ENCODE results near the gene CRY2.

The CRY2 gene

DNA sequence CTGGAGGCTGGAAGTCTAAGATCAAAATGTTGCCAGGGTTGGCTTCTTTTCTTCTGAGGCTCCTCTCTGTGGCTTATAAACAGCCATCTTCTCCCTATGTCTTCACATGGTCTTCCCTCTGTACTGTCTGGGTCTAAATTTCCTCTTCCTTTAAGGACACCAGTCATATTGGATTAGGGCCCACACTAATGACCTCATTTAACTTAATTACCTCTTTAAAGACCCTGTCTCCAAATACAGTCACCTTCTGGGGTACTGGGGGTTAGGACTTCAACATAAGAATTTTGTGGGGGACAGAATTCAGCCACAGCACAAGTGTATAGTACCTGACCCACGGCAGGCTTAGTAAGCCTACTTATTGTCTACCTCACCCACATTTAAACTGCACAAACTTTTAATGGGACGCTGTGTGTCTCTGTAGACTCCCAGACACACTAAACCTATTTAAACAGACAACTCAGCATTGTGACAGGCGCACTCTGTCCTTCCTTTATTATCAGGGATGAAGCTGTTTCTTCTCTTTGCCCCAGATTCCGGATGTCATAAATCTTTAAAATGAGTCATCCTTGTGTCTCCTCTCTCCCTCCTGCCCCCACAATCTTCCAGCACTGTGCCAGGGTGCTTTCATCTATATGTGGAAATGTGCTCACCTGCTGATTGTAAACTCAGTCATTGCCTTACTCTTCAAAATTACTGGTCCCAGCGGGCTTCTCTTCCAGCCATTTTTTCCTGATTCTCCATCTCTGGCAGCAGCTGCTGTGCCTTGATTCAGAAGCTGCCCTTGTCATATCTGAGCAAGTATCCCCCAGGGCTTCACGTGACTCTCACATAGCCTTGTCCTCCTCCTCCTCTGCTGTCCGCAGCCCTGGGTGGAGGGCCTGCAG, 32.8 kb downstream of the CRY2 start:
- DNase-seq, result no peak

GRCh38 chr11:45880772-45881570, 33.7 kb downstream of the CRY2 start:
- DNase-seq, result no peak

- no peak for DNase-seq
These were observed 34.6 kb downstream of the CRY2 start for GRCh38 chr11:45881708-45882368.

DNA sequence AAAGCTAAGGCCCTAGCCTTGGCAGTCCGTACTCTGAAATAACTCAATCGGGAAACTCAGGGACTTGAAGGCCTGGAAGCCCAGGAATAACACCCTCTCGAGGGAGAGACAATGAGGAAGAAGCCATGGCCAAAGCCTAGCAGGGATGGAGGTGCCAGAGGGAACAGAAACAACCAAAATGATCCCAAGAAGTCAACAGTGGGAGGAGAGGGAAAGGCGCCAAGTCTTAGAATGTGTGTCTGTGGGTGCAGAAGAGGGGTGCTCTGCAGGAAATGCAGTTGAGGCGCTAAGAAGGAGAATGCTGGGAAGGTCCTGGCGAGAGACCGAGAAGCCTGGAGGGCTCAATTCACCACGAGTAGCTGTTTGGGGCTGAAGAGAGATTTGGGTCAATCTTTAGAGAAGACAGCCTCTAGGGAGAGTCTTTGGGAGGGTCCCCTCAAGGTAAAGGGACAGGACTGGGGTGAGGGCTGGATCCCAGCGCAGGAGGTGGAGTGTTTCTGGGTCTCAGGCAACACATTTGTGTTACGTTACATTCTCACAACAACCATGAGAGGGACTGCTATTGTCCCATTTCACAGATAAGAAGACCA, 37.4 kb downstream of the CRY2 start:
- no peak for DNase-seq

GRCh38 chr11:45885274-45885920, 38.1 kb downstream of the CRY2 start, which contains the start of gene MAPK8IP1:
Gene MAPK8IP1, plus strand, starts transcription at chr11:45885651. Its CDS starts 170 bp downstream, at chr11:45885821.
- DNase-seq, result peak; percentile 5

DNA sequence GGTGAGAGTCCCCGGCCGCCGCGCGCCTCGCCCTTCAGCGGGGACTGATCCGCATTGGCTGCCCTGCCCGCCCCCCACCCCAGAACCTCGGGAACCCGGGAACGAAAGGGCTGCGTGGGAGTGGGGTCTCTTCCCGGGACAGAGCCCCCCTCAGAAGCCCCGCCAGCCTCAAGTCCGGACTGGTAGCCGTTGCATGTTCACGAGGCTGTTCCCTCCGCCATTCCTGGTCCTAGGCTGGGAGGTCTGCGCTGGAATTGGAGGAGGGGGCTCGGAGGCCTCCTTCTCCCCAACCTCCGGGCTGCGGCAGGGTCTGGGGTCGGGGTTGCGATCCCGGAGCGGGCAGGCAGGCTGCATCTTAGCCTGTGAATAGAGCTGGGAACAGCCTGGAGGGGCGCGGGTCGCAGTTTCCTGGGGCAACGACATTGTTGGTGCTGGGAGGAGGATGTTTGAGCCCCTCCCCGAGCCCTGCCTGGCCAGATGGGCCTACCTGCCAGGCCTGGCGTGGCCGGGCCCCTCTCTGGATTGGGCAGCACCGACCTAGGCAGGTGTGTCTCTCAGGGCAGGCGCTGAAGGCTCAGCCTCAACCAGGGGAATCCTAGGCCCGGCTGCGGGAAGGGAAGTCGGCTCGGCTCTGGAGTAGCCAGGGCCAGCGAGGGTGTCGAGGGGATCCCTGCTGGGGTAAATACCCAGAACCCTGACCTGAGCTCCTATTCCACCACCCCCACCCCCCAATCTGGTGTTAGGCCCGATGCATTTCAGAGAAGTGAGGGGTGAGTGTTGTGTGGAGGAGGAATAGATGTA, 38.8 kb downstream of the CRY2 start:
- DNase-seq, result no peak

- no peak for DNase-seq
These were observed 39.7 kb downstream of the CRY2 start for GRCh38 chr11:45886816-45887520.

DNA sequence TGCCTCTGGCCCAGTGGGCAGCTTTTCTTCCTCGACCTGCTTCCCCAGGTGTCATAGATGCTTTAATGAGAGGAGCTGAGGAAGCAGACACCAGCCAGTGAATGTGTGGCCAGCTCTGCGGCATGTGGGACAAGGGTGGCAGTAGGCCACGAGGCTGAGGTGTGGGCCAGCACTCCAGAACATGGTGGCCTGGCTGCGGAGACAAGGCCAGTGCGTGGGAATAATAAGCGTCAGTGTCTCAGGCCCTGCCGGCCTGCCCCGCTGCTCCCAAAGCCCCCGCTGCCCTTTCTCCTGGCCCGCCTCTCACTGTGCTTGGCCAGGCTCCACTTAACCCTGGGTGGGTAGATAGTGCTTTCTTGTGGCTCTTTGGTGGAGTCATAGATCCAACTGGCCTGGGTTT, 40.3 kb downstream of the CRY2 start:
- DNase-seq, result no peak

DNA sequence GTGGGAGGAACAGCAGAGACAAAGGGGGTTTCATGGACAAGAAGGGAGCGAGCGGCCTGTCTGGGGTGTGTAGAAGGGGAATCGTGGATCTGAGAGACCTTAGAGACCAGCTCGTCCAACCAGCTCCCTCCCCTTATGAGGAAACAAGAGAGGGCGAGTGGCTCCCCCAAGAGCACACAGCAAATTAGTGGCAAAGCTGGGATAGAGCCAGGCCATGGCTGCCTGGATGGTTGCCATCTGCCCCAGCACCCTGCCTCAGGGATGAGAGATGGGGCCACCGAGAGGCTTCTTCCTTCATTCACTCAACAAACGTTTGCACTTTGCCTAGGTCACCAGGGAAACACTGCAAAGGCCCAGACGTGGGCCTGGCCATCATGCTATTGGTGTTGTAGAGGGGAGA, 42.3 kb downstream of the CRY2 start:
- no peak for DNase-seq

GRCh38 chr11:45889966-45890365, 42.7 kb downstream of the CRY2 start:
- no peak for DNase-seq

- DNase-seq, result no peak
These were observed 43.7 kb downstream of the CRY2 start for GRCh38 chr11:45890886-45891550.

DNA sequence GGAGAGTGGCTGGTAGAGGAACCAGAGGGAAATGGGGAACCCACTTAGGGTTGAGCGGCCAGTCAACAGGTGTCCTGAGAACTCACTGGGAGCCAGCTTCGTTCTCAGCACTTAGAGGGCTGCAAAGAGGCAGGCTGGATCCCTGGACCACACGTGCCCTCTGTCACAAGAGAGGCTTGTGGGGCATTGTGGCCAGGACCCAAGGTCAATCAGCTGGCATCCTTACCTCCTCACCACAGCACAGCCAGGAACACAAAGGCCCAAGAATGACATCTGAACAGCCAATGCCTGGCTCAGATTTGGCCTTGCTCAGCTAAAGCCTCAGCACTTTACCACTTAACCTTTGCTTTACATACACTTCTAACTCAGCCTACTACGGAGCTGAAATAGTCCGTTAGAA, 45.6 kb downstream of the CRY2 start:
- DNase-seq, result no peak

GRCh38 chr11:45894555-45895247, 47.4 kb downstream of the CRY2 start:
- no peak for DNase-seq

DNA sequence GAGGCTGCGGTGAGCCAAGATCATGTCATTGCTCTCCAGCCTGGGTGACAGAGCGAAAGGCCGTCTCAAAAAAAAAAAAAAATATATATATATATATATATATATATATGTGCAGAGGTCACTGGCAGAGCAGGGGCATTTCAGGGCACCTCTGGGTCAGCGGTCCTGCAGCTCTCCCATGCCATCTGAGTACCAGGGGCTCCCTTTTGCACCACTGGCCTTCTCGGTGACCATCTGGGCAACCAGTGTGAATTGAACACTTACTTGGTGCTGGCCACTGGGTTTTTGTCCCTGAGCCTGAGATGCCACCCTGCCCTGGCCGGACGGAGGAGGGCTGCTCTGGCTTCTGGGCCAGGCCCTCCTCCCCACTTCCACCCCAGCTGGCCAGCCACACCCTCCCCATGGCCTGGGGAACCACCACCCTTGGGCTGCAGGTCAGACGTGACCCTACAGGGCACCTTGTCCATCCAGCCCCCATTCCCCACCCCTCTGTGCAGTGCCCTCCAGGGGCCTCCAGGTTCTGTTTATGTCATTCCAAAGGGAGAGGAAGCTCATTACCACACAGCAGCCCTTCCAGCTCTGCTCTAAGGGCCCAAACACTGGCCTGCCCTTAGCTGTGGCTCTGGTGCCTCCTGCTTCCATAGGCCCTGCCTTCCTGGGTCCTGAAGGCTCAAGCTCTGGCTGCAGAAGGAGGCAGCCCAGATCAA, 48.4 kb downstream of the CRY2 start:
- DNase-seq, result no peak

- no peak for DNase-seq
These were observed 49.2 kb downstream of the CRY2 start for GRCh38 chr11:45896422-45896984.

DNA sequence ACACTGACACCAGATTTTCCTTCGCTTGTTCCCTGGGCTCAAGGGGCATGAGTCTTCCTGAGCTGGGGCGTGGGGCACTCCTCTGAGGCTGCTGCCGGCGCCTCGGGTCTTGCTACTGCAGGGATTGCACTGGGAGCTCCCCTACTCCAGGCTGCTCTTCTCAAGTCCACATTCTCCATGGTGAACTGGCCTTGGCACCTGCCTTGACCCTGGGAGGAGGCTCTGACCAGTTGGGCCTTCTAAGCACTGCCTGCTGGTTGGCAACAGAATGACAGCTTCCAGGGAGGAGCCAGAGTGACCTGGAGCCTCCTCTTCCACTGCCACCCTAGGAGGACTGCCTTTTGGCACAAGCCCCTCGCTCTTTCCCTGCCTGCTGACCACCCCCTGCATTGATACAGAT, 50.3 kb downstream of the CRY2 start:
- no peak for DNase-seq

DNA sequence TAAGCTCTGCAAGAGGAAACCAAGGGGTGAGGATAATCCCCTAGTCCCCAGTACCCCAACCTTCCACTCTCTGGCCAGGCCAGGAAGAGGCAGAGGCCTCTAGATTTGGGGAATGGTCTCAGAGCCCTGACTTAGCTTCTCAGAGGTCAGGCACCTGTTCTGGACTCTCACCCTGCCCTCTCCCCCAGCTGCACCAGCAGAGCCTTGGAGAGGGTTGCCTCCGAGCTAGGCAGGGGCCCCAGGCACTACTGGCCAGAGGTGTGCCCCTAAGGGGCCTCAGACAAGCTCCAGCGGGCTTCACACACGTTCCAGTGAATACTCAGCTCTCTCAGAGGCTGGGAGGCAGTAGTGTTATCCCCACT, 51.8 kb downstream of the CRY2 start:
- DNase-seq, result no peak

DNA sequence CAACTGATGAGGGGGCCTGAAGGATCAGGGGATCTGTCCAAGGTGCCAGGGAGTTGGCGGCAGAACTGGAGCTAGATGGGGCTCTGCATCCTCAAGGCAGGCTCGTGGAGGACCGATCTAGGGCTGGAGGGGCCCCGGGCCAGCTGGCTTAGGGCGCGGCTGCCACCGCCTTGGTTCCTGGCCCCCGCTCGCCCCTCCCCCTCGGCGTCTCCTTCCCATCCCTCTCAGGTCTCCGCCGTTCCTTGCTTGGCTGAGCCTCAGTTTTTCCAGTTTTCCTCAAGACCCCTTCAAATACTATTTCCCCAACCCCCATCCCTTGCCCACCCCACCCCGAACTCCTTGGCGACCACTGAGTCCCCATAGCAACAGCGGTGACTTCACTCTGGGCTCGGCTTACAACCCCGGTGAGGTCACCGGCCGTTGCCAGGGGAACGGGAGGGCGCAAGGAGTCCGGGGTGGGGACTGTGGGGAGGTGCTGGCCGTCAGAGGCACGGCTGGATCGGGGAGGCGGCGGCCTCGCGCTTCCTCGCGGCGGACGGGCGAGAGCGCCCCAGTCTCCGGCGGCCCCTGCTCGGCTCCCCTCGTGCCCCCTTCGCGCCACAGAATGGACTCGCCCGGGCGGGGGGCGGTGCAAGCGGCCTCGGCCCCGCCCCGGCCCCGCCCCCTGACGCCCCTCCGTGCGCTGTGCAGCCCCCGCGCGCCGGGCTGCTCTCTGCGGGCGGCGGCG, 52.3 kb downstream of the CRY2 start:
- DNase-seq, result peak; percentile 44
